Medulla oblongata (tissue), 1 donor: ENCODE results near the gene FGD5.
"Not testable (repeated sequence)": the region's sequence is repeated elsewhere in the genome, so short reads cannot be mapped to it uniquely, and the experiment has no call there.

ENCODE experiments used
- DNase-seq: peaks from one replicate; pipeline ENCODE4 v3.0.0-alpha.2; 2015; ENCODE audit errors: extremely low spot score

FGD5 gene

GRCh38 chr3:14806641-14807263 lies 12.0 kb upstream of the FGD5 start:
- no peak for DNase-seq

- DNase-seq, result no peak
These were observed 10.7 kb upstream of the FGD5 start for GRCh38 chr3:14808025-14808424.

GRCh38 chr3:14808502-14809266 lies 10.1 kb upstream of the FGD5 start:
- DNase-seq, result no peak

- DNase-seq, result not testable (repeated sequence)
These were observed 9.2 kb upstream of the FGD5 start for GRCh38 chr3:14809611-14810010.

GRCh38 chr3:14810070-14810791 lies 8.5 kb upstream of the FGD5 start:
- DNase-seq, result no peak

- DNase-seq, result no peak
These were observed 7.7 kb upstream of the FGD5 start for GRCh38 chr3:14810801-14811661.

GRCh38 chr3:14811684-14812083 lies 7.1 kb upstream of the FGD5 start:
- no peak for DNase-seq

- DNase-seq, result no peak
These were observed 6.5 kb upstream of the FGD5 start for GRCh38 chr3:14812196-14812790.

GRCh38 chr3:14814411-14814871 lies 4.3 kb upstream of the FGD5 start:
- DNase-seq, result no peak

- no peak for DNase-seq
These were observed 2.4 kb upstream of the FGD5 start for GRCh38 chr3:14816359-14816758.

- DNase-seq, result no peak
These were observed 909 bp downstream of the FGD5 start for GRCh38 chr3:14819671-14820070.

GRCh38 chr3:14820156-14820555 lies 1.4 kb downstream of the FGD5 start:
- DNase-seq, result no peak

GRCh38 chr3:14821151-14821550 lies 2.4 kb downstream of the FGD5 start:
- DNase-seq, result no peak

GRCh38 chr3:14822134-14822533 lies 3.4 kb downstream of the FGD5 start:
- DNase-seq, result no peak

GRCh38 chr3:14822670-14823390 lies 4.1 kb downstream of the FGD5 start:
- no peak for DNase-seq

- no peak for DNase-seq
These were observed 4.6 kb downstream of the FGD5 start for GRCh38 chr3:14823393-14823792.

- DNase-seq, result no peak
These were observed 5.3 kb downstream of the FGD5 start for GRCh38 chr3:14823910-14824629.

GRCh38 chr3:14824646-14825045 lies 5.9 kb downstream of the FGD5 start:
- DNase-seq, result no peak

GRCh38 chr3:14826069-14826468 lies 7.3 kb downstream of the FGD5 start:
- DNase-seq, result no peak

GRCh38 chr3:14827776-14828175 lies 9.0 kb downstream of the FGD5 start:
- DNase-seq, result no peak
